B cell (primary cell): Measurements from ENCODE around the gene CLASRP. TPM values are rescaled to one million over a fixed set of nuclear protein-coding genes. Genes with fewer than 3 reads are reported as not detected.

Source experiments
- ATAC-seq: fragments of 200-7000 bp; cut with Tn5 transposase; one replicate; pipeline ENCODE4 v1.10.0; 2021; ENCODE audit warnings: low read depth, mild to moderate bottlenecking, moderate number of reproducible peaks, moderate library complexity
- CTCF ChIA-PET: fragments of 350-600 bp; sonication (Branson Sonifier 250); formaldehyde crosslinking; loops from one replicate; lab custom pipeline; 2021; ENCODE audit warnings: antibody characterized with exemption, inconsistent platforms; lab: Charles Lee
- POLR2A ChIA-PET: fragments of 350-600 bp; sonication (Branson Sonifier 250); formaldehyde crosslinking; loops from one replicate; lab custom pipeline; 2021; ENCODE audit warnings: antibody characterized with exemption; lab: Charles Lee
- DNase-seq: peaks from one replicate; pipeline ENCODE4 v3.0.0; 2013
- H2AFZ ChIP-seq: 2 replicates; pipeline ENCODE4 v1.6.1; 2012; ENCODE audit warnings: mild to moderate bottlenecking, low read depth, low read length; ENCODE audit not compliant: insufficient read depth, poor library complexity, severe bottlenecking
- H3K27ac ChIP-seq, 2 donors: 1 replicate in 1 of 2; 2 replicates in 1 of 2; pipeline ENCODE4 v1.5.1; 2012 to 2013; ENCODE audit warnings: low read length in 2 of 2, mild to moderate bottlenecking in 2 of 2, moderate library complexity in 1 of 2
- H3K27me3 ChIP-seq, 4 experiments: fragments of 200-600 bp in 1 of 4; sonication (generic) in 1 of 4; replicated peaks in 1 of 4; 1 replicate in 2 of 4; 2 replicates in 2 of 4; pipeline versions ENCODE4 v1.6.1 to v1.7.0; 2013 to 2016; ENCODE audit warnings: low read length in 3 of 4, mild to moderate bottlenecking in 2 of 4, mixed read lengths in 1 of 4, moderate library complexity in 1 of 4; ENCODE audit not compliant: insufficient read depth in 4 of 4, control insufficient read depth in 3 of 4; ENCODE audit errors: control extremely low read depth in 1 of 4
- H3K36me3 ChIP-seq, 2 experiments: replicated peaks in 1 of 2; 1 replicate in 1 of 2; 2 replicates in 1 of 2; pipeline versions ENCODE4 v1.6.1 to v1.7.1; 2013; ENCODE audit warnings: low read length in 1 of 2; ENCODE audit not compliant: insufficient read depth in 2 of 2, control insufficient read depth in 1 of 2; ENCODE audit errors: control extremely low read depth in 1 of 2, extremely low read depth in 1 of 2
- H3K4me1 ChIP-seq, 2 donors: fragments of 200-600 bp in 1 of 2; sonication (generic) in 1 of 2; 1 replicate in 1 of 2; 2 replicates in 1 of 2; pipeline versions ENCODE4 v1.5.1 to v1.6.1; 2013 to 2017; ENCODE audit warnings: low read length in 2 of 2; ENCODE audit not compliant: control insufficient read depth in 2 of 2, insufficient read depth in 2 of 2
- H3K4me2 ChIP-seq: replicated peaks from 2 replicates; pipeline ENCODE3; 2012; ENCODE audit warnings: mild to moderate bottlenecking, low read depth, low read length; ENCODE audit not compliant: poor library complexity, severe bottlenecking
- H3K4me3 ChIP-seq, 5 experiments: fragments of 200-600 bp in 1 of 5; sonication (generic) in 1 of 5; 1 replicate in 3 of 5; 2 replicates in 2 of 5; pipeline versions ENCODE4 v1.5.1 to v1.7.0; 2011 to 2016; ENCODE audit warnings: low read length in 4 of 5, mild to moderate bottlenecking in 4 of 5, low read depth in 2 of 5, control low read depth in 1 of 5, moderate library complexity in 1 of 5; ENCODE audit not compliant: insufficient read depth in 1 of 5; ENCODE audit errors: control extremely low read depth in 1 of 5, extremely low read depth in 1 of 5
- H3K79me2 ChIP-seq: fragments of 200-600 bp; sonication (generic); one replicate; pipeline ENCODE4 v1.6.0; 2016; ENCODE audit warnings: low read length; ENCODE audit not compliant: control insufficient read depth, insufficient read depth
- H3K9ac ChIP-seq: fragments of 200-600 bp; sonication (generic); 2 replicates; pipeline ENCODE4 v1.6.1; 2017; ENCODE audit warnings: mild to moderate bottlenecking, low read length, moderate library complexity
- H3K9me3 ChIP-seq, 3 donors: one replicate each; pipeline versions ENCODE4 v1.6.1 to v1.7.1; 2013; ENCODE audit warnings: low read length in 2 of 3; ENCODE audit not compliant: control insufficient read depth in 2 of 3, insufficient read depth in 1 of 3; ENCODE audit errors: control extremely low read depth in 1 of 3
- H4K20me1 ChIP-seq: 2 replicates; pipeline ENCODE4 v1.6.0; 2012; ENCODE audit warnings: mild to moderate bottlenecking, low read length; ENCODE audit not compliant: insufficient read depth, control insufficient read depth, poor library complexity, severe bottlenecking
- H3K27ac Mint-ChIP-seq: one replicate; pipeline ENCODE4 v1.8.0; 2021; ENCODE audit warnings: mixed read lengths
- H3K27me3 Mint-ChIP-seq: one replicate; pipeline ENCODE4 v1.8.0; 2021; ENCODE audit warnings: mixed read lengths
- H3K4me1 Mint-ChIP-seq: one replicate; pipeline ENCODE4 v1.8.0; 2021; ENCODE audit warnings: mixed read lengths
- H3K4me3 Mint-ChIP-seq: one replicate; pipeline ENCODE4 v1.8.0; 2021; ENCODE audit warnings: mixed read lengths
- H3K9me3 Mint-ChIP-seq: one replicate; pipeline ENCODE4 v1.8.0; 2022; ENCODE audit warnings: mixed read lengths; ENCODE audit not compliant: insufficient read depth
- EZH2 ChIP-seq: IDR thresholded peaks from 2 replicates; pipeline ENCODE4 v1.6.1; 2012; ENCODE audit warnings: borderline replicate concordance, low read depth, mild to moderate bottlenecking, moderate library complexity, low read length; ENCODE audit not compliant: insufficient read depth, poor library complexity, severe bottlenecking
- WGBS: methylation state at CpG from one replicate; pipeline ENCODE4 v1.1.5; 2013; ENCODE audit warnings: missing lambda C conversion rate; ENCODE audit not compliant: insufficient coverage; 5-methylcytosine and 5-hydroxymethylcytosine counted together
- intact Hi-C: fragments of 100-400 bp; cut with micrococcal nuclease; formaldehyde crosslinking; loops from one replicate; pipeline ENCODE4 v1.10.0; 2022
- polyA plus RNA-seq: library from polyadenylated mRNA; depleted of rRNA; stranded (reverse); fragments of >200 nt; gene quantifications from 2 replicates; pipeline ENCODE4 v1.2.3, GENCODE V29; 2012
- total RNA-seq, 2 donors: library from RNA; stranded (reverse); fragments of 120-200 nt in 1 of 2; gene quantifications; 1 replicate in 1 of 2; 2 replicates in 1 of 2; pipeline versions ENCODE4 v1.2.3 to v1.2.4, GENCODE V29; 2013 to 2022
- TF ChIP-seq, protein P1 (sequence below): fragments of 200-600 bp; IDR thresholded peaks from one replicate; pipeline ENCODE4 v1.8.0; 2022; ENCODE audit warnings: antibody characterized with exemption, mild to moderate bottlenecking

The CLASRP gene
- total and polyA plus RNA-seq, 2 donors (not counting 1 experiment from before 2014, with no cell fraction given): 234 to 285 TPM

DNA sequence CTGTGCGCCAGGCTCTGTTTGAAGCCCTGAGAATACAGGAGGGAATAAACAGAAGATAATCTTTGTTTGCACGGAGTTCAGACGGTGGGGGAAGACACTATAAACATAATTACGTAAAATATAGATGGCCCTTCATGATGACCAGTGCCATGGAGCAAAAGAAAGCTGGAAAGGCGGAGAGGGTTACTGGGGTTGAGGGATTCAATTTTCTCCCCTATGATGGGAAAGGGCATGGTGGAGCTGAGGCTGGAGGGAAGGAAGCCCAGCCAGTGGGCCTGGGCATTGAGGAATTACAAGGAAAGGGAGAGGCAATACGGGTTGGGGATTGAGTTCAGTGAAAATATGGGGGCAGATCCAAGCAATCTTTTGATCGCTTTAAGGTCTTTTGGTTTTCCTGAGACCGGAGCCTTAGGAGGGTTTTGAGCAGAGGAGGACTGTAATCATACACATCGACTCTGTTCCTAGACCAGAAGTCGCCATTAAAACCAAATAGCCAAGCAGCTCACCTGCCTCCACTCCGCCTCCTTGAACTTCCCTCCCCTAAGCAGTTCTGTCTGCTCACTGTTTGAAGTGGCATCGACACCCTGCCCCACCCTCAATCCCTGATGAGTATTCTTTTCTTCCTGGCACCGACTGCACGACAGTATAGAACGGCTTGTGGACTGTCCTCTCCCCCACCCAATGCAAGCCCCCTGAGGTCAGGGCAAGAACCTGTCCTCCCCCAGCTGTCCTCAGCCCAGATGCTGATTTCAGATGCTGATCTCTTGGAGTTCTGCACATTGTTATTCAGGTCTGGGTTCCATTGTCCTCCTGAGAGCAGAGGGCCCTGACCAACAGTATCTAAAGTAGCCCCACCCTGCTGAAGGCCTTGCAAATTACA lies 38.2 kb downstream of the CLASRP start:
- H3K79me2 ChIP-seq: peaks cover 77% of the 10 kb centered on the region
- DNase-seq: no peak
- WGBS: 83% methylated on average over 11 of the region's 15 CpGs

More for the DNA sequence above, 38.2 kb downstream of the CLASRP start:
- no peak for TF ChIP-seq EZH2
- TF ChIP-seq, protein P1, sequence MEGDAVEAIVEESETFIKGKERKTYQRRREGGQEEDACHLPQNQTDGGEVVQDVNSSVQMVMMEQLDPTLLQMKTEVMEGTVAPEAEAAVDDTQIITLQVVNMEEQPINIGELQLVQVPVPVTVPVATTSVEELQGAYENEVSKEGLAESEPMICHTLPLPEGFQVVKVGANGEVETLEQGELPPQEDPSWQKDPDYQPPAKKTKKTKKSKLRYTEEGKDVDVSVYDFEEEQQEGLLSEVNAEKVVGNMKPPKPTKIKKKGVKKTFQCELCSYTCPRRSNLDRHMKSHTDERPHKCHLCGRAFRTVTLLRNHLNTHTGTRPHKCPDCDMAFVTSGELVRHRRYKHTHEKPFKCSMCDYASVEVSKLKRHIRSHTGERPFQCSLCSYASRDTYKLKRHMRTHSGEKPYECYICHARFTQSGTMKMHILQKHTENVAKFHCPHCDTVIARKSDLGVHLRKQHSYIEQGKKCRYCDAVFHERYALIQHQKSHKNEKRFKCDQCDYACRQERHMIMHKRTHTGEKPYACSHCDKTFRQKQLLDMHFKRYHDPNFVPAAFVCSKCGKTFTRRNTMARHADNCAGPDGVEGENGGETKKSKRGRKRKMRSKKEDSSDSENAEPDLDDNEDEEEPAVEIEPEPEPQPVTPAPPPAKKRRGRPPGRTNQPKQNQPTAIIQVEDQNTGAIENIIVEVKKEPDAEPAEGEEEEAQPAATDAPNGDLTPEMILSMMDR: no peak
- no peaks in the 10 kb centered on the region for H3K9me3 ChIP-seq
- peak overlapping the region; percentile 94 for H3K4me3 Mint-ChIP-seq
- peaks cover 61% of the 10 kb centered on the region for H3K4me1 Mint-ChIP-seq
- H3K4me3 ChIP-seq: peak overlapping the region; percentile 29 to 94 (median 84)
- intact Hi-C loops: loop anchor here (5.0 kb wide), 1 partner anchor 325 kb away; no protein-coding TSS in a partner anchor
- peak overlapping the region; percentile 91 for H3K4me2 ChIP-seq
- no peaks in the 10 kb centered on the region for H3K27me3 ChIP-seq
- no peak overlapping the region for H2AFZ ChIP-seq
- H3K9me3 Mint-ChIP-seq: no peaks in the 10 kb centered on the region
- CTCF ChIA-PET: interaction anchor here (0.6 to 1.3 kb wide), 2 partner anchors 30 to 61 kb away, joined by 3 read pairs; no protein-coding TSS in a partner anchor
- H4K20me1 ChIP-seq: peaks cover 51% of the 10 kb centered on the region
- no peak for ATAC-seq
- H3K27ac ChIP-seq: peak overlapping the region; percentile 34 to 75
- H3K27me3 Mint-ChIP-seq: no peaks in the 10 kb centered on the region
- POLR2A ChIA-PET: interaction anchor here (0.5 kb wide), 1 partner anchor 124 kb away, joined by 3 read pairs; no protein-coding TSS in a partner anchor
- H3K9ac ChIP-seq: peak overlapping the region; percentile 93
- peaks cover 42 to 64% of the 10 kb centered on the region in 2 donors for H3K4me1 ChIP-seq
- peaks cover 0 to 34% of the 10 kb centered on the region in 2 experiments for H3K36me3 ChIP-seq
- peak overlapping the region; percentile 96 for H3K27ac Mint-ChIP-seq
